Erythroblast (primary cell): ENCODE data around the gene INTS11.
A peak's percentile ranks its signal among the peaks of the same experiment; 100 is the strongest.

Source experiments
- DNase-seq, 2 experiments: peaks; one replicate each; lab custom pipeline; 2025; lab: John Stamatoyannopoulos, UW
- GATA1 ChIP-seq: IDR thresholded peaks from 2 replicates; pipeline ENCODE4 v1.6.1; 2011; ENCODE audit warnings: low read depth, mild to moderate bottlenecking, control low read depth, low read length, moderate library complexity
- POLR2A ChIP-seq: IDR thresholded peaks from 2 replicates; pipeline ENCODE4 v1.6.1; 2011; ENCODE audit warnings: mild to moderate bottlenecking, low read length

The INTS11 gene

GRCh38 chr1:1352786-1353388 lies 28.4 kb upstream of the INTS11 start:
- TF ChIP-seq POLR2A = no peak
- no peak for DNase-seq

- DNase-seq = no peak
- TF ChIP-seq POLR2A = no peak
- no peak for TF ChIP-seq GATA1
These were observed 27.3 kb upstream of the INTS11 start for GRCh38 chr1:1351511-1352427.

- peak; percentile 81 to 91 for DNase-seq
- TF ChIP-seq GATA1 = no peak
- TF ChIP-seq POLR2A = peak; percentile 47
These were observed 25.0 kb upstream of the INTS11 start, which contains the start of gene DVL1 for GRCh38 chr1:1349256-1350012. Gene DVL1, minus strand, starts transcription at chr1:1349418. Its CDS starts 353 bp downstream, at chr1:1349065.

GRCh38 chr1:1348420-1349255 lies 24.2 kb upstream of the INTS11 start:
- peak; percentile 68 to 83 for DNase-seq
- no peak for TF ChIP-seq POLR2A
- no peak for TF ChIP-seq GATA1

GRCh38 chr1:1347663-1348419 lies 23.4 kb upstream of the INTS11 start:
- TF ChIP-seq POLR2A (no peak), GATA1 (no peak)
- no peak for DNase-seq

- TF ChIP-seq POLR2A (no peak), GATA1 (no peak)
- no peak for DNase-seq
These were observed 22.7 kb upstream of the INTS11 start for GRCh38 chr1:1347026-1347595.

GRCh38 chr1:1346501-1346890 lies 22.0 kb upstream of the INTS11 start:
- DNase-seq = no peak
- no peak for TF ChIP-seq GATA1
- no peak for TF ChIP-seq POLR2A

- TF ChIP-seq GATA1 (no peak), POLR2A (no peak)
- DNase-seq = no peak
These were observed 21.5 kb upstream of the INTS11 start for GRCh38 chr1:1345860-1346500.

- DNase-seq = no peak
- TF ChIP-seq POLR2A = no peak
- TF ChIP-seq GATA1 = no peak
These were observed 20.9 kb upstream of the INTS11 start for GRCh38 chr1:1345384-1345783.

- peak; percentile 27 to 62 for DNase-seq
- no peak for TF ChIP-seq GATA1
These were observed 20.3 kb upstream of the INTS11 start for GRCh38 chr1:1344655-1345361.

- TF ChIP-seq POLR2A (no peak), GATA1 (no peak)
- DNase-seq = no peak
These were observed 19.5 kb upstream of the INTS11 start for GRCh38 chr1:1343811-1344421.
